Measurements from ENCODE around the gene GARNL3.

- TF ChIP-seq CTCF (conservative IDR thresholded peaks at IDR 0.05; ENCODE audit: low read length) (no peak), EZH2phosphoT487 (IDR thresholded peaks at IDR 0.05; ENCODE audit: borderline replicate concordance) (no peak)
These were observed 21.4 kb downstream of the GARNL3 start for GRCh38 chr9:127285965-127286364.

Measured in Loucy (cell line).